Ishikawa (cell line): ENCODE measurements around the gene RHOT2.

Source experiments
- CEBPB ChIP-seq: IDR thresholded peaks from 2 replicates; pipeline ENCODE4 v1.6.1; 2012
- CREB1 ChIP-seq: IDR thresholded peaks from 2 replicates; pipeline ENCODE4 v1.6.1; 2012; ENCODE audit warnings: low read depth
- EGR1 ChIP-seq: IDR thresholded peaks from 2 replicates; pipeline ENCODE4 v1.6.1; 2012
- EP300 ChIP-seq: IDR thresholded peaks from 2 replicates; pipeline ENCODE4 v1.6.1; 2012; ENCODE audit warnings: borderline replicate concordance
- FOXM1 ChIP-seq: IDR thresholded peaks from 2 replicates; pipeline ENCODE4 v1.6.1; 2012; ENCODE audit warnings: low read depth, borderline replicate concordance
- MAX ChIP-seq: IDR thresholded peaks from 2 replicates; pipeline ENCODE4 v1.6.1; 2012
- NFIC ChIP-seq: IDR thresholded peaks from 2 replicates; pipeline ENCODE4 v1.6.1; 2012
- RAD21 ChIP-seq: IDR thresholded peaks from 2 replicates; pipeline ENCODE4 v1.6.1; 2012; ENCODE audit warnings: low read depth
- REST ChIP-seq: IDR thresholded peaks from 2 replicates; pipeline ENCODE4 v1.6.1; 2012; ENCODE audit warnings: low read depth, mild to moderate bottlenecking
- TAF1 ChIP-seq: IDR thresholded peaks from 2 replicates; pipeline ENCODE4 v1.6.1; 2012; ENCODE audit warnings: low read depth, mild to moderate bottlenecking
- TCF12 ChIP-seq: IDR thresholded peaks from 2 replicates; pipeline ENCODE4 v1.6.1; 2012; ENCODE audit warnings: low read depth
- TEAD4 ChIP-seq: IDR thresholded peaks from 2 replicates; pipeline ENCODE4 v1.6.1; 2012
- USF1 ChIP-seq: IDR thresholded peaks from 2 replicates; pipeline ENCODE4 v1.6.1; 2012
- YY1 ChIP-seq: IDR thresholded peaks from 2 replicates; pipeline ENCODE4 v1.6.1; 2012; ENCODE audit warnings: low read depth
- ZBTB7A ChIP-seq: IDR thresholded peaks from 2 replicates; pipeline ENCODE4 v1.6.1; 2012; ENCODE audit warnings: low read depth

Gene RHOT2

GRCh38 chr16:624526-625070 lies 43.3 kb upstream of the RHOT2 start:
- no peak for TF ChIP-seq FOXM1
- no peak for TF ChIP-seq TEAD4
- TF ChIP-seq EGR1: no peak
- no peak for TF ChIP-seq EP300
- no peak for TF ChIP-seq REST
- no peak for TF ChIP-seq ZBTB7A
- TF ChIP-seq TAF1: no peak
- no peak for TF ChIP-seq MAX
- TF ChIP-seq YY1: no peak
- no peak for TF ChIP-seq RAD21
- no peak for TF ChIP-seq USF1
- TF ChIP-seq NFIC: no peak
- TF ChIP-seq CREB1: no peak

- no peak for TF ChIP-seq EGR1
- TF ChIP-seq YY1: no peak
- TF ChIP-seq RAD21: no peak
- TF ChIP-seq USF1: no peak
- no peak for TF ChIP-seq TEAD4
These were observed 42.6 kb upstream of the RHOT2 start for GRCh38 chr16:625117-625976.

GRCh38 chr16:625977-626765 lies 41.8 kb upstream of the RHOT2 start:
- TF ChIP-seq NFIC (no peak), MAX (no peak), EGR1 (no peak), EP300 (no peak), CREB1 (no peak), REST (no peak), TEAD4 (no peak), TAF1 (no peak), TCF12 (no peak), FOXM1 (no peak), RAD21 (no peak), CEBPB (no peak), ZBTB7A (no peak), YY1 (no peak), USF1 (no peak)

GRCh38 chr16:626787-627453 lies 41.0 kb upstream of the RHOT2 start:
- TF ChIP-seq TCF12 (peak; percentile 21; the same call in 1 of the 2 replicates), NFIC (peak; percentile 7; the same call in 1 of the 2 replicates), EP300 (peak; percentile 30; the same call in 1 of the 2 replicates), TEAD4 (0 out of 2 replicates have a peak, but pooled peaks have one; percentile 7), YY1 (no peak)
